Heart right ventricle (tissue), 16 donors: ENCODE measurements around the gene SLC35F1. TPM values are rescaled to one million over a fixed set of nuclear protein-coding genes. Genes with fewer than 3 reads are reported as not detected.

Experiments used
- ATAC-seq, 8 donors: fragments of 200-7000 bp; cut with Tn5 transposase; one replicate each; pipeline ENCODE4 v1.9.1; 2020; ENCODE audit warnings: mild to moderate bottlenecking in 8 of 8, moderate library complexity in 8 of 8, moderate number of reproducible peaks in 1 of 8
- DNase-seq, 2 donors: peaks; one replicate each; pipeline ENCODE4 v3.0.0-alpha.2; 2020
- H3K27ac ChIP-seq, 10 donors: fragments of 200-600 bp; sonication (generic) in 2 of 10; one replicate each; pipeline versions ENCODE4 v1.5.0 to v1.8.0; 2020 to 2022; ENCODE audit warnings: mild to moderate bottlenecking in 3 of 10
- H3K27me3 ChIP-seq, 7 donors: fragments of 200-600 bp; one replicate each; pipeline ENCODE4 v1.8.0; 2021 to 2022; ENCODE audit warnings: mild to moderate bottlenecking in 2 of 7
- H3K36me3 ChIP-seq, 9 donors: fragments of 200-600 bp; sonication (generic) in 1 of 9; one replicate each; pipeline versions ENCODE4 v1.5.0 to v1.8.0; 2020 to 2022; ENCODE audit warnings: mild to moderate bottlenecking in 2 of 9
- H3K4me1 ChIP-seq, 9 donors: fragments of 200-600 bp; sonication (generic) in 1 of 9; one replicate each; pipeline versions ENCODE4 v1.5.0 to v1.8.0; 2020 to 2022; ENCODE audit warnings: mild to moderate bottlenecking in 4 of 9
- H3K4me3 ChIP-seq, 10 donors: fragments of 200-600 bp; sonication (generic) in 2 of 10; one replicate each; pipeline versions ENCODE4 v1.5.0 to v1.8.0; 2020 to 2022; ENCODE audit warnings: mild to moderate bottlenecking in 7 of 10, moderate library complexity in 2 of 10
- H3K9me3 ChIP-seq, 11 donors: fragments of 200-600 bp in 10 of 11; sonication (generic) in 2 of 11; one replicate each; pipeline versions ENCODE4 v1.5.0 to v1.8.0; 2013 to 2022; ENCODE audit warnings: mild to moderate bottlenecking in 2 of 11, control low read depth in 1 of 11, moderate library complexity in 1 of 11
- WGBS, 2 donors: extraction: QIAGEN DNeasy Blood & Tissue Kit; methylation state at CpG; one replicate each; pipeline ENCODE4 v1.1.7; 2013; ENCODE audit warnings: inconsistent platforms in 1 of 2; 5-methylcytosine and 5-hydroxymethylcytosine counted together
- intact Hi-C, 10 donors: fragments of 100-400 bp; cut with DNase I; formaldehyde crosslinking; loops; one replicate each; pipeline versions ENCODE4 v1.11.1 to v1.14.2; 2022
- polyA plus RNA-seq, 2 donors: library from polyadenylated mRNA; stranded (reverse); fragments of 200-250 nt; gene quantifications; one replicate each; pipeline ENCODE4 v1.2.3, GENCODE V29; 2013
- total RNA-seq, 10 donors: library from RNA; stranded (reverse); fragmentation: NEBNext Ultra II Directional in 3 of 10; extraction: Animal tissue kit (Norgen Biotek cat#: 25700) in 3 of 10; gene quantifications; one replicate each; pipeline versions ENCODE4 v1.2.1 to v1.2.4, GENCODE V29; 2021 to 2023
- TF ChIP-seq, protein P1 (sequence below), 9 donors: fragments of 200-600 bp; sonication (generic) in 2 of 9; IDR thresholded peaks; one replicate each; pipeline versions ENCODE4 v1.5.0 to v1.8.0; 2021 to 2022; ENCODE audit warnings: antibody characterized with exemption in 9 of 9, mild to moderate bottlenecking in 5 of 9, moderate library complexity in 1 of 9
- donor health status: Arrhythmogenic right ventricular cardiomyopathy.
- donor health status: ischemic (EF 13 %, LVEDD 7.1; RV severe dilation, severe dysfunction).
- donor health status: healthy with polysubstance abuse.
- donor health status: DM: no; HTN: yes; CAD: no.
- donor health status: DM: no; HTN: no; CAD: no.
- donor health status: ischemic (EF 25% LVEDD 6.9; RV normal size, moderate dysfunction).
- donor health status: ischemic (EF 25% LVEDD 5.7; RV mildly dilated, moderate dysfunction).
- donor health status: healthy.
- donor health status: DM: yes; HTN: yes; CAD: no.
- donor health status: Ischemic cardiomyopathy.
- donor health status: ischemic (EF 35%, LVEDD 5.7; RV mildly dilated, moderate dysfunction).
- donor health status: nonischemic (EF 11% LVEDD 7.7; RV severe dilation, severe dysfunction).
- donor health status: DM: yes; HTN: yes; CAD: no.
- donor health status: PGD.
- donor health status: ischemic (EF 29% LVEDD 5.4; RV normal size, mild dysfunction).
- donor health status: nonischemic (EF 23%, LVEDD 6.1; RV moderate dilation, normal function).

The SLC35F1 gene
- total and polyA plus RNA-seq, 12 donors: 0.75 to 17.7 (median 6.3) TPM

DNA sequence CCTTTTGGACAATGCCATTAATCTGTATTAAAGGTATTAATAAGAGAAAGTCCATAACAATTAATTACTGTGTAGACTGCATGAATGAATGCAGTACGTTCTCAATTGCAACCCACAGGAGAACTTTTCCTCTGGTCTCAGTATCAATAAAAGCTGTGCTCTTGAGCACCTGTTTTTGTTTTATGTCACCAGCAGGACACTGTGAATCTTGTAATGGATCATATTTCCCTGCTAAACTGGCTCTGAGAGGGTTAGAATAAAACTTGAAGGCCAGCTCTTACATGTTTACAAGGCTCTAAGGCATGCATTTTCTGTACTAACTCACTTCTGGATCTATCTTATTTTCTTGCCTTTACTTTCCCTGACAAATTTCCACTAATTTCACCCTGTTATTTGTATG, 426.7 kb downstream of the SLC35F1 start:
- no peak overlapping the region for H3K27ac ChIP-seq
- WGBS, 2 donors: 91 to 98% methylated on average over 1 of the region's 1 CpG

DNA sequence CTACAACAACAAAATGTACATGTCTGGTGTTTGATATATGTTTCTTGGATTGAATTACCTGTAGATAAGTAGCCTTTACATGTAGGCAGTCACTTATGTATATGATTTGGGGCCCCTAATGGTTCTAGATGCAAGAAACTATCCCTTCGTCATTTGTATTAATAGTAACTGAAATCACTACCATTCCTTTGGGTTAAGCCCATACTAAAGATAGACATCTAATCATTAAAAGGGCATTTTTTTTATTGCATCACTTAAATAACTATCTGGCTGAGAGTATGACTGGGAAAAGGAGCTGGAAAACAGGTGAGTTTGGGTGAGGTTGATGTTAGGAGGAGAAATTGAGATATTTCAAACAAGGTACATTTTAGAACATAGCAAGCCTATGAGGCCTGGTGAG, 427.6 kb downstream of the SLC35F1 start:
- intact Hi-C loops: no loop called here
- ATAC-seq: no peak

More for the DNA sequence above, 426.7 kb downstream of the SLC35F1 start:
- Histone ChIP-seq H3K36me3 (no peaks in the 10 kb centered on the region), H3K27me3 (no peaks in the 10 kb centered on the region), H3K9me3 (peaks cover 0 to 25% (median 0%) of the 10 kb centered on the region in 11 donors), H3K4me3 (no peak overlapping the region), H3K4me1 (no peaks in the 10 kb centered on the region)
- ATAC-seq: no peak
- DNase-seq: no peak
- intact Hi-C loops: no loop called here
- TF ChIP-seq, protein P1, sequence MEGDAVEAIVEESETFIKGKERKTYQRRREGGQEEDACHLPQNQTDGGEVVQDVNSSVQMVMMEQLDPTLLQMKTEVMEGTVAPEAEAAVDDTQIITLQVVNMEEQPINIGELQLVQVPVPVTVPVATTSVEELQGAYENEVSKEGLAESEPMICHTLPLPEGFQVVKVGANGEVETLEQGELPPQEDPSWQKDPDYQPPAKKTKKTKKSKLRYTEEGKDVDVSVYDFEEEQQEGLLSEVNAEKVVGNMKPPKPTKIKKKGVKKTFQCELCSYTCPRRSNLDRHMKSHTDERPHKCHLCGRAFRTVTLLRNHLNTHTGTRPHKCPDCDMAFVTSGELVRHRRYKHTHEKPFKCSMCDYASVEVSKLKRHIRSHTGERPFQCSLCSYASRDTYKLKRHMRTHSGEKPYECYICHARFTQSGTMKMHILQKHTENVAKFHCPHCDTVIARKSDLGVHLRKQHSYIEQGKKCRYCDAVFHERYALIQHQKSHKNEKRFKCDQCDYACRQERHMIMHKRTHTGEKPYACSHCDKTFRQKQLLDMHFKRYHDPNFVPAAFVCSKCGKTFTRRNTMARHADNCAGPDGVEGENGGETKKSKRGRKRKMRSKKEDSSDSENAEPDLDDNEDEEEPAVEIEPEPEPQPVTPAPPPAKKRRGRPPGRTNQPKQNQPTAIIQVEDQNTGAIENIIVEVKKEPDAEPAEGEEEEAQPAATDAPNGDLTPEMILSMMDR (IDR thresholded peaks at IDR 0.05): no peak

DNA sequence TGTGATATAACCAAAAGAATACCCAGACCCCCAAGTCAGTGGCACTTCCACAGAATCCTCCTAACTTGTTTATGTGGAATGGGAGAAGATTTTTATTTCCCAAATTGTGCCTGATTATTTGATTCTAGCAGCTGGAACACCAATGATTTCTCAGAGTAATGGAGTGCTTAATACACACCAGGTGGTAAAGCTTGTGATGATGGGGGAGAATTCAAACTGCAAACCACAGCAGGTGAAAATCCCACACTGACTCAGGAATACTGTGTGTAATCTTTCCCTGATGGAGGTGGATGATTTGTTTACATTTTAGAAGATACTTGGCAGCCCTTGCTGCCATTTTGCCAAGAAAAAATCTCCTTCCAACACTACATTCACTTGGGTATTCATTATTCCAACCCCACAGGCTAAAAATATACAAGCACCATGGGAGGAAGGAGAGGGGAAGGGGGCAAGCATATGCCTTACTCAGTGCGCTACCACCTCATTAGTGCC, 428.3 kb downstream of the SLC35F1 start:
- Histone ChIP-seq H3K4me3 (no peak overlapping the region), H3K4me1 (no peaks in the 10 kb centered on the region), H3K27ac (no peak overlapping the region), H3K9me3 (peaks cover 0 to 30% (median 0%) of the 10 kb centered on the region in 11 donors), H3K27me3 (no peaks in the 10 kb centered on the region), H3K36me3 (no peaks in the 10 kb centered on the region)
- no peak for DNase-seq
- no peak for ATAC-seq
- TF ChIP-seq, protein P1 (IDR thresholded peaks at IDR 0.05): no peak
- 55 to 100% methylated on average over 1 of the region's 1 CpG for WGBS, 2 donors
- intact Hi-C loops: no loop called here

More for the DNA sequence above, 427.6 kb downstream of the SLC35F1 start:
- no peak for DNase-seq
- TF ChIP-seq, protein P1 (IDR thresholded peaks at IDR 0.05): no peak
- peaks cover 0 to 30% (median 0%) of the 10 kb centered on the region in 11 donors for H3K9me3 ChIP-seq
- H3K27me3 ChIP-seq: no peaks in the 10 kb centered on the region
- no peaks in the 10 kb centered on the region for H3K4me1 ChIP-seq
- no peaks in the 10 kb centered on the region for H3K36me3 ChIP-seq
- 68 to 78% methylated on average over 1 of the region's 1 CpG for WGBS, 2 donors
- H3K4me3 ChIP-seq: no peak overlapping the region
- H3K27ac ChIP-seq: no peak overlapping the region

DNA sequence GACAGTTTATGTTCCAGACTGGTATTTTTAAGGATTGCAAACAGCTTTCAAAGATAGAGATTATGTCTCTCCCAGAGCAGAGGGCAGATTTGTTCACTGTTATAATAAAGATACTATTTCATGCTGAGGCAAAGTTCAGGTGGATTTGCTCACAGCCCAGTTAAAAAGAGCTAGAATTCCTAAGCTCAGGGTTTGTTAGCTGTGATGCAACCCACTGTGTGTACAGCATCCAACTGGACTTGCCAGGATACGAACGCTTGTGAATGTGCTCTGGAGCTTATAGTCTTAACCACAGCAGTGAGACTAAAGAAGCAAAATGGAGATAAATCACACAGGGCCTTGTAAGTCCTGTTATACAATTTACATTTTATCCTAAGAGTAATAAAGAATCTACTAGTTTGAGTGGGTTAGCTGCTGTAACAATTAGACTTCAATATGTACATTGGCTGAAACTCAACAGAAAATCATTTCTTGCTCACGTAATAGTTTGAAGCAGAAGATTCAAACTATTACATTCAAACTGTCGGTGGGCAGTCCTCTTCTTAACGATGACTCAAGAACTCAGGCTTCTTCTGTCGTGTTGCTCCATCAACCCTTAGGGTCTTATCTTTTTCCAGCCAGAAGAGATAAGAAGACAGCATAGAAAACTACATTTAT, 437.1 kb downstream of the SLC35F1 start:
- peaks cover 0 to 17% (median 0%) of the 10 kb centered on the region in 11 donors for H3K9me3 ChIP-seq
- H3K27ac ChIP-seq: no peak overlapping the region
- TF ChIP-seq, protein P1 (IDR thresholded peaks at IDR 0.05): no peak
- DNase-seq: no peak
- H3K4me1 ChIP-seq: no peaks in the 10 kb centered on the region
- no peak overlapping the region for H3K4me3 ChIP-seq
- intact Hi-C loops: no loop called here
- no peaks in the 10 kb centered on the region for H3K36me3 ChIP-seq
- ATAC-seq: no peak
- 68 to 80% methylated on average over 6 of the region's 6 CpGs for WGBS, 2 donors
- no peaks in the 10 kb centered on the region for H3K27me3 ChIP-seq
